Naive B cell (primary cell): ENCODE data around the gene TRMT11. TPM values are rescaled to one million over a fixed set of nuclear protein-coding genes. Genes with fewer than 3 reads are reported as not detected.

Source experiments
- ATAC-seq, 2 donors: fragments of 150-1000 bp; cut with Tn5 transposase; 2 replicates each; pipeline ENCODE4 v1.10.0; 2021; ENCODE audit warnings: low read depth in 2 of 2, mild to moderate bottlenecking in 2 of 2, moderate library complexity in 2 of 2
- DNase-seq: peaks from one replicate; pipeline ENCODE4 v3.0.0; 2022
- H3K27ac Mint-ChIP-seq, 6 donors: one replicate each; pipeline ENCODE4 v1.8.0; 2020 to 2022; ENCODE audit warnings: mild to moderate bottlenecking in 6 of 6, mixed read lengths in 6 of 6, moderate library complexity in 5 of 6, inconsistent platforms in 2 of 6
- H3K27me3 Mint-ChIP-seq, 3 donors: one replicate each; pipeline ENCODE4 v1.8.0; 2021 to 2022; ENCODE audit warnings: mixed read lengths in 3 of 3, mild to moderate bottlenecking in 1 of 3
- H3K36me3 Mint-ChIP-seq, 2 donors: one replicate each; pipeline ENCODE4 v1.8.0; 2020 to 2022; ENCODE audit warnings: mixed read lengths in 2 of 2, inconsistent platforms in 1 of 2, mild to moderate bottlenecking in 1 of 2
- H3K4me1 Mint-ChIP-seq, 3 donors: one replicate each; pipeline ENCODE4 v1.8.0; 2020 to 2022; ENCODE audit warnings: mixed read lengths in 3 of 3, inconsistent platforms in 1 of 3, mild to moderate bottlenecking in 1 of 3, moderate library complexity in 1 of 3
- H3K4me3 Mint-ChIP-seq, 8 donors: one replicate each; pipeline ENCODE4 v1.8.0; 2020 to 2022; ENCODE audit warnings: mild to moderate bottlenecking in 8 of 8, mixed read lengths in 8 of 8, moderate library complexity in 8 of 8, inconsistent platforms in 2 of 8
- H3K9me3 Mint-ChIP-seq, 7 donors: one replicate each; pipeline ENCODE4 v1.8.0; 2020 to 2022; ENCODE audit warnings: mixed read lengths in 7 of 7, mild to moderate bottlenecking in 5 of 7, inconsistent platforms in 2 of 7, moderate library complexity in 1 of 7
- polyA plus RNA-seq, 6 donors: library from polyadenylated mRNA; unstranded; fragments of 300-500 nt; fragmentation: Illumina TruSeq; gene quantifications; one replicate each; pipeline ENCODE4 v1.2.3, GENCODE V29; 2021; ENCODE audit warnings: low read depth in 6 of 6

The TRMT11 gene
- polyA plus RNA-seq, 6 donors from 2014 or later = 5.7 to 10.5 (median 8.9) TPM; not detected in 1

GRCh38 chr6:125988280-125988679 is 1.9 kb downstream of the TRMT11 start:
- Mint-ChIP-seq H3K27ac (no peak overlapping the region), H3K36me3 (no peaks in the 10 kb centered on the region), H3K4me3 (no peak overlapping the region), H3K4me1 (peaks cover 0 to 10% (median 7%) of the 10 kb centered on the region in 3 donors), H3K27me3 (no peaks in the 10 kb centered on the region), H3K9me3 (no peaks in the 10 kb centered on the region)
- ATAC-seq (no peak), DNase-seq (no peak)

GRCh38 chr6:125989631-125990030 is 3.3 kb downstream of the TRMT11 start:
- Mint-ChIP-seq H3K9me3 (no peaks in the 10 kb centered on the region), H3K4me1 (peaks cover 0 to 10% (median 7%) of the 10 kb centered on the region in 3 donors), H3K36me3 (no peaks in the 10 kb centered on the region), H3K27me3 (no peaks in the 10 kb centered on the region), H3K4me3 (peak overlapping the region in 1 of 8 donors; percentile 71), H3K27ac (no peak overlapping the region)
- DNase-seq (no peak), ATAC-seq (no peak)

GRCh38 chr6:125991653-125992052 is 5.3 kb downstream of the TRMT11 start:
- no peaks in the 10 kb centered on the region for H3K27me3 Mint-ChIP-seq
- H3K27ac Mint-ChIP-seq = no peak overlapping the region
- H3K9me3 Mint-ChIP-seq = no peaks in the 10 kb centered on the region
- H3K4me3 Mint-ChIP-seq = no peak overlapping the region
- no peaks in the 10 kb centered on the region for H3K36me3 Mint-ChIP-seq
- ATAC-seq = no peak
- H3K4me1 Mint-ChIP-seq = peaks cover 4 to 14% (median 13%) of the 10 kb centered on the region in 3 donors
- no peak for DNase-seq

GRCh38 chr6:125994670-125995488 is 8.5 kb downstream of the TRMT11 start:
- Mint-ChIP-seq H3K27ac (no peak overlapping the region), H3K27me3 (no peaks in the 10 kb centered on the region), H3K4me3 (no peak overlapping the region), H3K9me3 (no peaks in the 10 kb centered on the region), H3K4me1 (peaks cover 4 to 14% (median 8%) of the 10 kb centered on the region in 3 donors), H3K36me3 (peaks cover 0 to 12% of the 10 kb centered on the region in 2 donors)
- DNase-seq (no peak), ATAC-seq (no peak)

- no peaks in the 10 kb centered on the region for H3K27me3 Mint-ChIP-seq
These were observed 9.7 kb downstream of the TRMT11 start for GRCh38 chr6:125995972-125996580.

GRCh38 chr6:126002755-126003679 is 16.7 kb downstream of the TRMT11 start:
- H3K4me3 Mint-ChIP-seq = no peak overlapping the region
- H3K36me3 Mint-ChIP-seq = peaks cover 21 to 31% of the 10 kb centered on the region in 2 donors
- ATAC-seq = no peak
- H3K27me3 Mint-ChIP-seq = no peaks in the 10 kb centered on the region
- DNase-seq = no peak
- no peaks in the 10 kb centered on the region for H3K9me3 Mint-ChIP-seq
- H3K27ac Mint-ChIP-seq = peak overlapping the region in 1 of 6 donors; percentile 0
- no peaks in the 10 kb centered on the region for H3K4me1 Mint-ChIP-seq

More at GRCh38 chr6:125995972-125996580, 9.7 kb downstream of the TRMT11 start:
- H3K9me3 Mint-ChIP-seq = no peaks in the 10 kb centered on the region
- H3K36me3 Mint-ChIP-seq = peaks cover 2 to 19% of the 10 kb centered on the region in 2 donors
- no peak overlapping the region for H3K27ac Mint-ChIP-seq
- peaks cover 4 to 14% (median 7%) of the 10 kb centered on the region in 3 donors for H3K4me1 Mint-ChIP-seq
- DNase-seq (peak; percentile 67), ATAC-seq (peak; percentile 94 to 97)
- peak overlapping the region; percentile 0 to 84 (median 63) for H3K4me3 Mint-ChIP-seq

GRCh38 chr6:126007800-126008199 is 21.5 kb downstream of the TRMT11 start:
- ATAC-seq = no peak
- DNase-seq = no peak
- Mint-ChIP-seq H3K9me3 (no peaks in the 10 kb centered on the region), H3K4me1 (no peaks in the 10 kb centered on the region), H3K27me3 (no peaks in the 10 kb centered on the region), H3K36me3 (peaks cover 24 to 38% of the 10 kb centered on the region in 2 donors), H3K27ac (no peak overlapping the region), H3K4me3 (no peak overlapping the region)

GRCh38 chr6:126010040-126010439 is 23.7 kb downstream of the TRMT11 start:
- Mint-ChIP-seq H3K4me3 (no peak overlapping the region), H3K36me3 (peaks cover 24 to 39% of the 10 kb centered on the region in 2 donors), H3K9me3 (no peaks in the 10 kb centered on the region), H3K27me3 (no peaks in the 10 kb centered on the region), H3K4me1 (no peaks in the 10 kb centered on the region), H3K27ac (no peak overlapping the region)
- DNase-seq (no peak), ATAC-seq (no peak)

- H3K36me3 Mint-ChIP-seq = peaks cover 40 to 52% of the 10 kb centered on the region in 2 donors
- DNase-seq (no peak), ATAC-seq (no peak)
- H3K4me1 Mint-ChIP-seq = no peaks in the 10 kb centered on the region
- no peak overlapping the region for H3K4me3 Mint-ChIP-seq
- H3K9me3 Mint-ChIP-seq = no peaks in the 10 kb centered on the region
- H3K27me3 Mint-ChIP-seq = no peaks in the 10 kb centered on the region
- H3K27ac Mint-ChIP-seq = no peak overlapping the region
These were observed 29.5 kb downstream of the TRMT11 start for GRCh38 chr6:126015863-126016262.

GRCh38 chr6:126016591-126016990 is 30.3 kb downstream of the TRMT11 start:
- Mint-ChIP-seq H3K36me3 (peaks cover 44 to 54% of the 10 kb centered on the region in 2 donors), H3K9me3 (no peaks in the 10 kb centered on the region), H3K27ac (peak overlapping the region in 1 of 6 donors; percentile 44), H3K4me3 (no peak overlapping the region), H3K27me3 (no peaks in the 10 kb centered on the region), H3K4me1 (no peaks in the 10 kb centered on the region)
- DNase-seq (no peak), ATAC-seq (no peak)

- H3K36me3 Mint-ChIP-seq = peaks cover 35 to 50% of the 10 kb centered on the region in 2 donors
- no peak for ATAC-seq
These were observed 31.3 kb downstream of the TRMT11 start for GRCh38 chr6:126017668-126018067.

GRCh38 chr6:126020305-126021050 is 34.1 kb downstream of the TRMT11 start:
- peaks cover 35 to 41% of the 10 kb centered on the region in 2 donors for H3K36me3 Mint-ChIP-seq

More at GRCh38 chr6:126017668-126018067, 31.3 kb downstream of the TRMT11 start:
- H3K9me3 Mint-ChIP-seq = no peaks in the 10 kb centered on the region
- H3K4me3 Mint-ChIP-seq = no peak overlapping the region
- H3K4me1 Mint-ChIP-seq = no peaks in the 10 kb centered on the region
- DNase-seq = no peak
- no peaks in the 10 kb centered on the region for H3K27me3 Mint-ChIP-seq
- H3K27ac Mint-ChIP-seq = peak overlapping the region in 1 of 6 donors; percentile 7

More at GRCh38 chr6:126020305-126021050, 34.1 kb downstream of the TRMT11 start:
- no peak overlapping the region for H3K4me3 Mint-ChIP-seq
- ATAC-seq = no peak
- H3K4me1 Mint-ChIP-seq = no peaks in the 10 kb centered on the region
- H3K27ac Mint-ChIP-seq = no peak overlapping the region
- H3K27me3 Mint-ChIP-seq = no peaks in the 10 kb centered on the region
- H3K9me3 Mint-ChIP-seq = no peaks in the 10 kb centered on the region
- no peak for DNase-seq
